HG03025 (cell line): ENCODE data around the gene AHNAK2.

Experiments used
- ATAC-seq: cut with Tn5 transposase; IDR thresholded peaks from one replicate; pipeline ENCODE4 v1.9.1; 2021; ENCODE audit warnings: mild to moderate bottlenecking, moderate library complexity; ENCODE audit not compliant: unreplicated experiment, low FRiP score

AHNAK2 gene

GRCh38 chr14:104942586-104942985, 35.6 kb downstream of the AHNAK2 start:
- no peak for ATAC-seq

GRCh38 chr14:104941508-104942365, 36.4 kb downstream of the AHNAK2 start:
- no peak for ATAC-seq

- no peak for ATAC-seq
Measured at GRCh38 chr14:104940526-104941150, 37.5 kb downstream of the AHNAK2 start.

- no peak for ATAC-seq
Measured at GRCh38 chr14:104939666-104940410, 38.3 kb downstream of the AHNAK2 start.

- ATAC-seq = no peak
Measured at GRCh38 chr14:104938960-104939359, 39.2 kb downstream of the AHNAK2 start.

- no peak for ATAC-seq
Measured at GRCh38 chr14:104938436-104938835, 39.7 kb downstream of the AHNAK2 start.

- ATAC-seq = no peak
Measured at GRCh38 chr14:104937694-104938365, 40.3 kb downstream of the AHNAK2 start.

- no peak for ATAC-seq
Measured at GRCh38 chr14:104937161-104937560, 41.0 kb downstream of the AHNAK2 start.

GRCh38 chr14:104936361-104937155, 41.6 kb downstream of the AHNAK2 start:
- ATAC-seq = no peak

GRCh38 chr14:104935955-104936354, 42.2 kb downstream of the AHNAK2 start:
- no peak for ATAC-seq

- ATAC-seq = no peak
Measured at GRCh38 chr14:104935026-104935650, 43.0 kb downstream of the AHNAK2 start.

GRCh38 chr14:104933746-104934733, 44.1 kb downstream of the AHNAK2 start:
- no peak for ATAC-seq

- ATAC-seq = no peak
Measured at GRCh38 chr14:104932676-104933631, 45.2 kb downstream of the AHNAK2 start.

- no peak for ATAC-seq
Measured at GRCh38 chr14:104931771-104932675, 46.2 kb downstream of the AHNAK2 start.

- no peak for ATAC-seq
Measured at GRCh38 chr14:104931304-104931770, 46.8 kb downstream of the AHNAK2 start.
